GM23248 (cell line): ENCODE results near the gene LKAAEAR1. TPM values are rescaled to one million over a fixed set of nuclear protein-coding genes. Genes with fewer than 3 reads are reported as not detected.
A peak's percentile ranks its signal among the peaks of the same experiment; 100 is the strongest.

Experiments
- DNase-seq: peaks from one replicate; pipeline ENCODE4 v3.0.0-alpha.2; 2015
- H2AFZ ChIP-seq: fragments of 200-600 bp; sonication (generic); 2 replicates; pipeline ENCODE4 v1.6.1; 2016; ENCODE audit warnings: antibody characterized with exemption
- H3F3A ChIP-seq: fragments of 200-600 bp; sonication (generic); 2 replicates; pipeline ENCODE4 v1.6.1; 2016; ENCODE audit warnings: mild to moderate bottlenecking, antibody characterized with exemption, mixed run types; ENCODE audit not compliant: insufficient read depth
- H3K27ac ChIP-seq: fragments of 200-600 bp; sonication (generic); 2 replicates; pipeline ENCODE4 v1.5.1; 2016; ENCODE audit warnings: mild to moderate bottlenecking
- H3K27me3 ChIP-seq: fragments of 200-600 bp; sonication (generic); replicated peaks from 2 replicates; pipeline ENCODE4 v1.6.1; 2016; ENCODE audit warnings: mild to moderate bottlenecking; ENCODE audit not compliant: insufficient read depth
- H3K36me3 ChIP-seq: fragments of 200-600 bp; sonication (generic); 2 replicates; pipeline ENCODE4 v1.6.1; 2016; ENCODE audit warnings: low read depth, mild to moderate bottlenecking
- H3K4me1 ChIP-seq: fragments of 200-600 bp; sonication (generic); 2 replicates; pipeline ENCODE4 v1.6.1; 2016; ENCODE audit warnings: mild to moderate bottlenecking; ENCODE audit not compliant: insufficient read depth
- H3K4me2 ChIP-seq: fragments of 200-600 bp; sonication (generic); one replicate; pipeline ENCODE4 v1.6.1; 2016; ENCODE audit warnings: mild to moderate bottlenecking; ENCODE audit not compliant: unreplicated experiment
- H3K4me3 ChIP-seq: fragments of 200-600 bp; sonication (generic); 2 replicates; pipeline ENCODE4 v1.5.1; 2016; ENCODE audit warnings: mild to moderate bottlenecking
- H3K79me2 ChIP-seq: fragments of 200-600 bp; sonication (generic); 2 replicates; pipeline ENCODE4 v1.6.1; 2016; ENCODE audit warnings: mild to moderate bottlenecking; ENCODE audit not compliant: insufficient read depth
- H3K9ac ChIP-seq: fragments of 200-600 bp; sonication (generic); 2 replicates; pipeline ENCODE4 v1.6.1; 2016; ENCODE audit warnings: mild to moderate bottlenecking
- H3K9me2 ChIP-seq: fragments of 200-600 bp; sonication (generic); 2 replicates; pipeline ENCODE4 v1.6.1; 2016; ENCODE audit warnings: mixed run types, mild to moderate bottlenecking, moderate library complexity; ENCODE audit not compliant: insufficient read depth
- H3K9me3 ChIP-seq: fragments of 200-600 bp; sonication (generic); one replicate; pipeline ENCODE4 v1.6.1; 2017; ENCODE audit warnings: low read depth
- H4K20me1 ChIP-seq: fragments of 200-600 bp; sonication (generic); 2 replicates; pipeline ENCODE4 v1.6.0; 2016; ENCODE audit not compliant: insufficient read depth
- EZH2 ChIP-seq: fragments of 200-600 bp; sonication (generic); IDR thresholded peaks from 2 replicates; pipeline ENCODE4 v1.6.1; 2018; ENCODE audit warnings: antibody characterized with exemption, mild to moderate bottlenecking; ENCODE audit not compliant: insufficient read depth, poor library complexity, severe bottlenecking
- EZH2phosphoT487 ChIP-seq: fragments of 200-600 bp; sonication (generic); IDR thresholded peaks from 2 replicates; pipeline ENCODE4 v1.6.1; 2018; ENCODE audit warnings: antibody characterized with exemption, moderate library complexity, mild to moderate bottlenecking, low read depth; ENCODE audit not compliant: insufficient read depth
- WGBS, 2 experiments: methylation state at CpG; one replicate each; pipeline ENCODE4 v1.1.6; 2015 to 2017; ENCODE audit warnings: low lambda C conversion rate in 2 of 2, low coverage in 1 of 2; ENCODE audit errors: missing lambda C conversion rate in 2 of 2; 5-methylcytosine and 5-hydroxymethylcytosine counted together
- in situ Hi-C: fragments of 300-500 bp; cut with MboI; formaldehyde crosslinking; loops from 2 replicates; pipeline ENCODE4 v1.15.0; 2020
- polyA plus RNA-seq: library from polyadenylated mRNA; unstranded; fragments of >200 nt; fragmentation: Nextera tagmentation; extraction: Ambion mirVana; gene quantifications from 2 replicates; pipeline ENCODE4 v1.2.1, GENCODE V29; 2016
- total RNA-seq: library from RNA; depleted of rRNA; stranded (reverse); fragments of >200 nt; shearing (Covaris generic); gene quantifications from 2 replicates; pipeline ENCODE4 v1.2.3, GENCODE V29; 2014

Gene LKAAEAR1
- total and polyA plus RNA-seq, 2 experiments from 2014 or later, result 0.59 to 3.7 TPM

DNA sequence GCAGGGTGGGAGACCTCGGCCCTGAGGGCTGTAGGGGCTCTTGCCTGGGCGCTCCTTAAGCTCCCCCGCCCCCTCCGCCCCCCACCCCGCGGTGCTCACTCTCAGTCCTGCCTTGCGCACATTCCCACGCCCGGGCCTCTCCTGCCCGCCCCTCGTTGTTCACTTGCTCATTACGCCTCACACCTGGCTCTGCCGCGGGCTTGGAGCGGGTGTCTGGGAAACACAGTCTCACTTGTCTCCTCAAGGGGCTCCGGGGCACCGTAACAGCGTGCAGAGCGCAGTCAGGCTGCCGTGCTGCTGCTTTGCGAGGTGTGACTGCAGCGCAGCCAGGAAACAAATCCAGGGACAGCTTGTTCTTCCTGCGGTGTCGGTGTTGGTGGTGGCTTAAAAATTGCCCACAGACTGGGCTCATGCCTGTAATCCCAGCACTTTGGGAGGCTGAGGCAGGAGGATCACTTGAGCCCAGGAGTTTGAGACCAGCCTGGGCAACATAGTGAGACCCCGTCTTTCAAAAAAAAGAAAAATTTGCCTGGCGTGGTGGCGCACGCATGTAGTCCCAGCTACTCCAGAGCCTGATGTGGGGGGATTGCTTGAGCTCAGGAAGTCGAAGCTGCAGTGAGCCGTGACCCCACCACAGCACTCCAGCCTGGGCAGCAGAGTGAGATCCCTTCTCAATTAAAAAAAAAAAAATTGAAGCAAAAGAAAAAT is 18.6 kb upstream of the LKAAEAR1 start:
- no peak for DNase-seq
- in situ Hi-C loops, result no loop called here
- no peaks in the 10 kb centered on the region for H4K20me1 ChIP-seq
- H3K4me3 ChIP-seq, result no peak overlapping the region
- H3K9ac ChIP-seq, result no peak overlapping the region
- no peaks in the 10 kb centered on the region for H3K79me2 ChIP-seq
- peaks cover 35% of the 10 kb centered on the region for H3K27me3 ChIP-seq
- TF ChIP-seq EZH2 (peak; percentile 42), EZH2phosphoT487 (no peak)
- 19 to 24% methylated on average over 22 to 30 of the region's 30 CpGs for WGBS, 2 experiments
- H3K4me1 ChIP-seq, result no peaks in the 10 kb centered on the region
- no peak overlapping the region for H3K4me2 ChIP-seq
- H3K9me3 ChIP-seq, result no peaks in the 10 kb centered on the region
- H2AFZ ChIP-seq, result no peak overlapping the region
- H3K9me2 ChIP-seq, result no peaks in the 10 kb centered on the region
- H3K27ac ChIP-seq, result no peak overlapping the region
- no peaks in the 10 kb centered on the region for H3K36me3 ChIP-seq
- H3F3A ChIP-seq, result no peaks in the 10 kb centered on the region

GRCh38 chr20:64101731-64102621 is 17.8 kb upstream of the LKAAEAR1 start:
- Histone ChIP-seq H3K4me2 (no peak overlapping the region), H4K20me1 (no peaks in the 10 kb centered on the region), H2AFZ (no peak overlapping the region), H3K27me3 (peaks cover 35% of the 10 kb centered on the region), H3K79me2 (no peaks in the 10 kb centered on the region), H3K27ac (no peak overlapping the region), H3K9ac (no peak overlapping the region), H3K4me1 (no peaks in the 10 kb centered on the region), H3K9me2 (no peaks in the 10 kb centered on the region), H3F3A (no peaks in the 10 kb centered on the region), H3K4me3 (no peak overlapping the region), H3K36me3 (no peaks in the 10 kb centered on the region), H3K9me3 (no peaks in the 10 kb centered on the region)
- 7 to 26% methylated on average over 8 to 37 of the region's 64 CpGs for WGBS, 2 experiments
- in situ Hi-C loops, result no loop called here
- TF ChIP-seq EZH2 (peak; percentile 55), EZH2phosphoT487 (no peak)
- DNase-seq, result peak; percentile 39

DNA sequence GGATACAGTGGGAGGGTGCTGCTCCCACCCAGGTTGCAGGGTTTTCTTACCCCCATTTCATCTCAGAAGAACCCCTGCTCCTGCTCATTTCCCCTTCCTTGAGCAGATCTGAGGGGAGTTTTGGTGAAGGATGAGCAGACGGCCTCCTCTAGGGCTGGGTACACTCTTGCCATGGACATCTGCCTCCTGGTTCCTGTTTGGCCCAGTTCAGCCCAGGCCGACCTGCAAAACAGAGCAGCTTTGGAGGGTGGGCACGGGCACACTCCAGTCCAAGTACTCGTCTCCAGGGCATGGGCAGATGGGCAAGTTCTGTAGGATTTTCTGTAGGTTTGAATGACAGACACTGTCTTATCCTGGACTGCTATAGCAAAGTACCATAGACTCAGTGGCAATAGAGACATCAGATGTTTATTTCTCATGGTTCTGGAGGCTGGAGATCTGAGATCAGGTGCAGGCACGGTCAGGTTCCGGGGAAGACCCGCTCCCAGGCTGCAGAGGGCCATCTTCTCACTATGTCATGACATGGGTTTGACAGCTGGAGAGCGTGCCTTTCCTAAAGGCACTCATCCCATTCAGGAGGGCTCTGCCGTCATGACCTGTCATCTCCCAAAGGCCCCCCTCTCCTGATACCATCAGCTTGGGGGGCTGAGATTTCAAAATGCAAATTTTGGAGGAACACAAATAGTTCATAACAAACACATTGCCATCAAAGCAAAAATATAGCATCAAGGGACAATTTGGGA is 16.9 kb upstream of the LKAAEAR1 start:
- in situ Hi-C loops, result no loop called here
- Histone ChIP-seq H3K36me3 (no peaks in the 10 kb centered on the region), H2AFZ (no peak overlapping the region), H3K4me1 (no peaks in the 10 kb centered on the region), H3K79me2 (no peaks in the 10 kb centered on the region), H3K9ac (no peak overlapping the region), H3K27me3 (peaks cover 35% of the 10 kb centered on the region), H4K20me1 (no peaks in the 10 kb centered on the region), H3K4me2 (no peak overlapping the region), H3K9me2 (no peaks in the 10 kb centered on the region), H3K4me3 (no peak overlapping the region), H3K9me3 (no peaks in the 10 kb centered on the region), H3K27ac (no peak overlapping the region), H3F3A (no peaks in the 10 kb centered on the region)
- 63 to 65% methylated on average over 9 of the region's 9 CpGs for WGBS, 2 experiments
- DNase-seq, result no peak
- TF ChIP-seq EZH2 (no peak), EZH2phosphoT487 (no peak)

DNA sequence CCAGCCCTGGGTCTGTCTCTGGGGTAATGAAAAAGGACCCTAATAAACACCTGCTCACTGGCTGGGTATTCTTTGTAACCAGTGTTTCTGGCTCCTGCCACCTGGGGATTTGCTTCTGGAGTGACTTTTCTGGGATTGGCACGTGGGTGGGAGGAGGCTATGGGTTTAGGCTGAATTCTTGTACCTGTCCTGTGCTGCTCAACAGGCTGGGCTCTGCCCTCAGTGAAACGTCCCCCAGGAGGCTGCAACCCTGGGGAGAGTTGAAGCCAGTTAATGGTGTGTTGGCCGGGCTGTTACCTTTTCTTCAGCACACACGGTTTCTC is 16.3 kb upstream of the LKAAEAR1 start:
- no peak overlapping the region for H3K4me3 ChIP-seq
- H3K79me2 ChIP-seq, result no peaks in the 10 kb centered on the region
- no peak overlapping the region for H2AFZ ChIP-seq
- 34 to 51% methylated on average over 4 of the region's 4 CpGs for WGBS, 2 experiments
- H3K9ac ChIP-seq, result no peak overlapping the region
- H3F3A ChIP-seq, result no peaks in the 10 kb centered on the region
- H3K36me3 ChIP-seq, result no peaks in the 10 kb centered on the region
- TF ChIP-seq EZH2 (no peak), EZH2phosphoT487 (no peak)
- no peaks in the 10 kb centered on the region for H3K9me3 ChIP-seq
- H3K4me2 ChIP-seq, result no peak overlapping the region
- H3K27ac ChIP-seq, result no peak overlapping the region
- no peaks in the 10 kb centered on the region for H4K20me1 ChIP-seq
- H3K4me1 ChIP-seq, result no peaks in the 10 kb centered on the region
- in situ Hi-C loops, result no loop called here
- peaks cover 35% of the 10 kb centered on the region for H3K27me3 ChIP-seq
- H3K9me2 ChIP-seq, result no peaks in the 10 kb centered on the region
- DNase-seq, result no peak
